ENCODE measurements around the gene KRTAP1-5.
"Not testable (repeated sequence)": the region's sequence is repeated elsewhere in the genome, so short reads cannot be mapped to it uniquely, and the experiment has no call there.

KRTAP1-5 gene

GRCh38 chr17:41059276-41060051 is 32.5 kb upstream of the KRTAP1-5 start:
- peaks cover 39 to 58% of the 10 kb centered on the region in 2 donors for H3K27me3 Mint-ChIP-seq
- H3K36me3 Mint-ChIP-seq (ENCODE audit: insufficient read depth); H3K9me3 Mint-ChIP-seq; H3K27ac Mint-ChIP-seq; H3K4me1 Mint-ChIP-seq (ENCODE audit: low read depth in 2 of 2); ATAC-seq (replicated peaks); DNase-seq; H3K4me3 Mint-ChIP-seq: not testable (repeated sequence)

- Mint-ChIP-seq H3K27ac (no peak overlapping the region), H3K4me1 (ENCODE audit: low read depth in 2 of 2) (no peaks in the 10 kb centered on the region), H3K9me3 (peaks cover 0 to 7% of the 10 kb centered on the region in 2 donors), H3K27me3 (peaks cover 46 to 65% of the 10 kb centered on the region in 2 donors), H3K36me3 (ENCODE audit: insufficient read depth) (no peaks in the 10 kb centered on the region), H3K4me3 (no peak overlapping the region)
- DNase-seq: no peak
- no peak for ATAC-seq (replicated peaks)
Measured at GRCh38 chr17:41058741-41059140, 31.7 kb upstream of the KRTAP1-5 start.

GRCh38 chr17:41057547-41057946 is 30.5 kb upstream of the KRTAP1-5 start:
- Mint-ChIP-seq H3K27ac (no peak overlapping the region), H3K4me3 (no peak overlapping the region), H3K9me3 (peaks cover 0 to 7% of the 10 kb centered on the region in 2 donors), H3K27me3 (peaks cover 56 to 77% of the 10 kb centered on the region in 2 donors), H3K36me3 (ENCODE audit: insufficient read depth) (no peaks in the 10 kb centered on the region), H3K4me1 (ENCODE audit: low read depth in 2 of 2) (no peaks in the 10 kb centered on the region)
- ATAC-seq (replicated peaks): no peak
- no peak for DNase-seq

GRCh38 chr17:41055130-41055529 is 28.1 kb upstream of the KRTAP1-5 start, which contains the start of gene KRTAP2-2:
Gene KRTAP2-2 (minus strand): TSS chr17:41055230. CDS start chr17:41055211, 19 bp downstream.
- peaks cover 48 to 79% of the 10 kb centered on the region in 2 donors for H3K27me3 Mint-ChIP-seq
- not testable (repeated sequence) for H3K36me3 Mint-ChIP-seq (ENCODE audit: insufficient read depth)

GRCh38 chr17:41054556-41054955 is 27.5 kb upstream of the KRTAP1-5 start:
- ATAC-seq (replicated peaks): not testable (repeated sequence)

More at GRCh38 chr17:41055130-41055529, 28.1 kb upstream of the KRTAP1-5 start, which contains the start of gene KRTAP2-2:
- not testable (repeated sequence) for DNase-seq; H3K9me3 Mint-ChIP-seq; ATAC-seq (replicated peaks); H3K4me3 Mint-ChIP-seq; H3K4me1 Mint-ChIP-seq (ENCODE audit: low read depth in 2 of 2); H3K27ac Mint-ChIP-seq

GRCh38 chr17:41054025-41054424 is 27.0 kb upstream of the KRTAP1-5 start:
- H3K36me3 Mint-ChIP-seq (ENCODE audit: insufficient read depth): no peaks in the 10 kb centered on the region
- H3K27ac Mint-ChIP-seq: no peak overlapping the region
- H3K9me3 Mint-ChIP-seq: peaks cover 0 to 7% of the 10 kb centered on the region in 2 donors
- ATAC-seq (replicated peaks): no peak
- H3K27me3 Mint-ChIP-seq: peaks cover 47 to 74% of the 10 kb centered on the region in 2 donors
- no peak overlapping the region for H3K4me3 Mint-ChIP-seq
- no peaks in the 10 kb centered on the region for H3K4me1 Mint-ChIP-seq (ENCODE audit: low read depth in 2 of 2)
- DNase-seq: no peak

More at GRCh38 chr17:41054556-41054955, 27.5 kb upstream of the KRTAP1-5 start:
- not testable (repeated sequence) for H3K27ac Mint-ChIP-seq; DNase-seq; H3K9me3 Mint-ChIP-seq; H3K36me3 Mint-ChIP-seq (ENCODE audit: insufficient read depth); H3K4me1 Mint-ChIP-seq (ENCODE audit: low read depth in 2 of 2); H3K4me3 Mint-ChIP-seq
- peaks cover 50 to 77% of the 10 kb centered on the region in 2 donors for H3K27me3 Mint-ChIP-seq

- Mint-ChIP-seq H3K9me3 (peaks cover 0 to 3% of the 10 kb centered on the region in 2 donors), H3K4me3 (no peak overlapping the region), H3K4me1 (ENCODE audit: low read depth in 2 of 2) (no peaks in the 10 kb centered on the region), H3K36me3 (ENCODE audit: insufficient read depth) (no peaks in the 10 kb centered on the region), H3K27me3 (peaks cover 51 to 74% of the 10 kb centered on the region in 2 donors), H3K27ac (no peak overlapping the region)
- DNase-seq (no peak), ATAC-seq (replicated peaks) (no peak)
Measured at GRCh38 chr17:41052566-41052965, 25.6 kb upstream of the KRTAP1-5 start.

GRCh38 chr17:41049110-41049509 is 22.1 kb upstream of the KRTAP1-5 start:
- Mint-ChIP-seq H3K36me3 (ENCODE audit: insufficient read depth) (no peaks in the 10 kb centered on the region), H3K27me3 (peaks cover 67 to 68% of the 10 kb centered on the region in 2 donors), H3K27ac (no peak overlapping the region), H3K4me3 (no peak overlapping the region), H3K9me3 (no peaks in the 10 kb centered on the region), H3K4me1 (ENCODE audit: low read depth in 2 of 2) (peaks cover 0 to 2% of the 10 kb centered on the region in 2 donors)
- no peak for ATAC-seq (replicated peaks)
- no peak for DNase-seq

GRCh38 chr17:41048441-41048840 is 21.4 kb upstream of the KRTAP1-5 start:
- ATAC-seq (replicated peaks) (no peak), DNase-seq (no peak)
- Mint-ChIP-seq H3K4me1 (ENCODE audit: low read depth in 2 of 2) (peaks cover 0 to 2% of the 10 kb centered on the region in 2 donors), H3K36me3 (ENCODE audit: insufficient read depth) (no peaks in the 10 kb centered on the region), H3K9me3 (no peaks in the 10 kb centered on the region), H3K27me3 (peaks cover 60 to 62% of the 10 kb centered on the region in 2 donors), H3K27ac (no peak overlapping the region), H3K4me3 (no peak overlapping the region)

- H3K4me1 Mint-ChIP-seq (ENCODE audit: low read depth in 2 of 2); DNase-seq; H3K9me3 Mint-ChIP-seq; ATAC-seq (replicated peaks); H3K36me3 Mint-ChIP-seq (ENCODE audit: insufficient read depth); H3K4me3 Mint-ChIP-seq: not testable (repeated sequence)
- H3K27ac Mint-ChIP-seq: peak within 1 kb of the TSS in 1 of 2 donors; percentile 59
- peaks cover 45 to 49% of the 10 kb centered on the region in 2 donors for H3K27me3 Mint-ChIP-seq
Measured at GRCh38 chr17:41046735-41047465, 19.9 kb upstream of the KRTAP1-5 start, which contains the start of gene KRTAP2-1. Gene KRTAP2-1 (minus strand): TSS chr17:41047316. CDS start chr17:41047267, 49 bp downstream.

- H3K36me3 Mint-ChIP-seq (ENCODE audit: insufficient read depth): no peaks in the 10 kb centered on the region
- no peak for DNase-seq
- H3K27ac Mint-ChIP-seq: no peak overlapping the region
- no peak for ATAC-seq (replicated peaks)
- peaks cover 40 to 43% of the 10 kb centered on the region in 2 donors for H3K27me3 Mint-ChIP-seq
- peaks cover 0 to 2% of the 10 kb centered on the region in 2 donors for H3K4me1 Mint-ChIP-seq (ENCODE audit: low read depth in 2 of 2)
- no peak overlapping the region for H3K4me3 Mint-ChIP-seq
- H3K9me3 Mint-ChIP-seq: no peaks in the 10 kb centered on the region
Measured at GRCh38 chr17:41042953-41043352, 15.9 kb upstream of the KRTAP1-5 start.

GRCh38 chr17:41040783-41041571 is 14.0 kb upstream of the KRTAP1-5 start, which contains the start of gene KRTAP1-1:
Gene KRTAP1-1 (minus strand): TSS chr17:41041450. CDS start chr17:41041397, 53 bp downstream.
- H3K4me1 Mint-ChIP-seq (ENCODE audit: low read depth in 2 of 2); DNase-seq; H3K36me3 Mint-ChIP-seq (ENCODE audit: insufficient read depth); H3K4me3 Mint-ChIP-seq; H3K27ac Mint-ChIP-seq; ATAC-seq (replicated peaks); H3K9me3 Mint-ChIP-seq: not testable (repeated sequence)
- peaks cover 36 to 37% of the 10 kb centered on the region in 2 donors for H3K27me3 Mint-ChIP-seq

GRCh38 chr17:41037853-41038350 is 10.9 kb upstream of the KRTAP1-5 start:
- H3K36me3 Mint-ChIP-seq (ENCODE audit: insufficient read depth): no peaks in the 10 kb centered on the region
- no peak overlapping the region for H3K27ac Mint-ChIP-seq
- no peaks in the 10 kb centered on the region for H3K9me3 Mint-ChIP-seq
- no peaks in the 10 kb centered on the region for H3K4me1 Mint-ChIP-seq (ENCODE audit: low read depth in 2 of 2)
- DNase-seq: no peak
- H3K27me3 Mint-ChIP-seq: peaks cover 39 to 49% of the 10 kb centered on the region in 2 donors
- H3K4me3 Mint-ChIP-seq: no peak overlapping the region
- ATAC-seq (replicated peaks): no peak
